Transverse colon (tissue), 4 donors: ENCODE results near the gene TRRAP. TPM values are rescaled to one million over a fixed set of nuclear protein-coding genes. Genes with fewer than 3 reads are reported as not detected.
"Not testable (repeated sequence)": the region's sequence is repeated elsewhere in the genome, so short reads cannot be mapped to it uniquely, and the experiment has no call there.

ENCODE experiments used
- DNase-seq: peaks from one replicate; pipeline ENCODE4 v3.0.0-alpha.2; 2019
- H3K27ac ChIP-seq, 4 donors: fragments of 200-600 bp; sonication (generic); 2 replicates each; pipeline ENCODE4 v1.5.1; 2016 to 2018; ENCODE audit warnings: inconsistent platforms in 4 of 4
- H3K27me3 ChIP-seq: fragments of 200-600 bp; sonication (generic); 2 replicates; pipeline ENCODE4 v1.5.1; 2017; ENCODE audit warnings: inconsistent platforms
- H3K36me3 ChIP-seq, 4 donors: fragments of 200-600 bp; sonication (generic); 2 replicates each; pipeline ENCODE4 v1.5.1; 2017 to 2019; ENCODE audit warnings: inconsistent platforms in 4 of 4
- H3K4me1 ChIP-seq, 4 donors: fragments of 200-600 bp; sonication (generic); 2 replicates each; pipeline ENCODE4 v1.5.1; 2017 to 2020; ENCODE audit warnings: inconsistent platforms in 4 of 4
- H3K4me3 ChIP-seq, 4 donors: fragments of 200-600 bp; sonication (generic); 1 replicate in 1 of 4; 2 replicates in 3 of 4; pipeline versions ENCODE4 v1.5.1 to v1.6.1; 2017 to 2019; ENCODE audit warnings: inconsistent platforms in 4 of 4
- H3K9me3 ChIP-seq, 2 donors: fragments of 200-600 bp; sonication (generic); 2 replicates each; pipeline ENCODE4 v1.5.1; 2017 to 2019; ENCODE audit warnings: inconsistent platforms in 2 of 2
- CTCF ChIP-seq, 5 experiments: fragments of 200-600 bp in 3 of 5; fragments of 450-650 bp in 2 of 5; sonication (generic) in 3 of 5; IDR thresholded peaks; 1 replicate in 2 of 5; 2 replicates in 3 of 5; pipeline ENCODE4 v1.5.1; 2016 to 2017; ENCODE audit warnings: antibody characterized with exemption in 5 of 5, inconsistent platforms in 3 of 5, mild to moderate bottlenecking in 2 of 5, moderate library complexity in 1 of 5
- EP300 ChIP-seq: sonication (generic); formaldehyde crosslinking; IDR thresholded peaks from one replicate; pipeline ENCODE4 v1.6.1; 2017; ENCODE audit warnings: antibody characterized with exemption, low read depth
- POLR2A ChIP-seq: fragments of 450-650 bp; IDR thresholded peaks from one replicate; pipeline ENCODE4 v1.6.1; 2016; ENCODE audit warnings: antibody characterized with exemption, mild to moderate bottlenecking, moderate library complexity
- POLR2AphosphoS5 ChIP-seq, 3 donors: sonication (generic); formaldehyde crosslinking; IDR thresholded peaks; one replicate each; pipeline ENCODE4 v1.6.1; 2016; ENCODE audit warnings: antibody characterized with exemption in 3 of 3
- WGBS, 2 donors: methylation state at CpG; one replicate each; pipeline ENCODE4 v1.1.5; 2018; ENCODE audit warnings: low coverage in 1 of 2; 5-methylcytosine and 5-hydroxymethylcytosine counted together
- in situ Hi-C, 4 donors: fragments of 200-750 bp; cut with MboI; loops; one replicate each; pipeline versions ENCODE4 v1.15.0 to v1.15.1; 2017; ENCODE audit warnings: low sequenced_read_pairs in 3 of 4, low pct_ligation_motif_present in 1 of 4, low pct_unique_long_range_greater_than_20kb in 1 of 4
- intact Hi-C: fragments of 100-400 bp; cut with DNase I; formaldehyde crosslinking; loops from one replicate; pipeline ENCODE4 v1.15.1; 2023; ENCODE audit warnings: low total_unique reads
- total RNA-seq, 4 donors: library from RNA; depleted of rRNA; stranded (reverse); fragments of >200 nt; gene quantifications; one replicate each; pipeline ENCODE4 v1.1.0, GENCODE V29; 2016

TRRAP gene
- total RNA-seq, 4 donors from 2014 or later: 27.3 to 73.3 (median 38.0) TPM

- in situ Hi-C loops: loop anchor here in 3 of 4 donors (5.0 to 10.0 kb wide), 3 partner anchors 103 to 273 kb away; partner anchors contain the start of gene SMURF1 (in 1 of the 3)
- no peak overlapping the region for H3K4me3 ChIP-seq
- peaks cover 10 to 33% (median 20%) of the 10 kb centered on the region in 4 donors for H3K4me1 ChIP-seq
- DNase-seq: peak; percentile 55
- 58% methylated on average over 11 of the region's 11 CpGs; no CpG with 5 or more reads in 1 of the 2 donors for WGBS, 2 donors
- H3K9me3 ChIP-seq: no peaks in the 10 kb centered on the region
- no peaks in the 10 kb centered on the region for H3K27me3 ChIP-seq
- H3K27ac ChIP-seq: peak overlapping the region; percentile 54 to 77 (median 71)
- H3K36me3 ChIP-seq: peaks cover 0 to 39% (median 18%) of the 10 kb centered on the region in 4 donors
- intact Hi-C loops: loop anchor here (2.0 kb wide), 1 partner anchor 271 kb away; no protein-coding TSS in a partner anchor
- TF ChIP-seq POLR2AphosphoS5 (IDR thresholded peaks at IDR 0.05) (peak in 2 of 3 donors; percentile 63 to 78), CTCF (IDR thresholded peaks at IDR 0.05) (peak in 3 of 5 experiments; percentile 11 to 56 (median 45)), POLR2A (no peak)
These were observed 163.2 kb downstream of the TRRAP start for GRCh38 chr7:99041526-99041925.

GRCh38 chr7:99042957-99043356 is 164.6 kb downstream of the TRRAP start:
- no peak for TF ChIP-seq POLR2A
- TF ChIP-seq EP300: no peak
- TF ChIP-seq CTCF (IDR thresholded peaks at IDR 0.05): no peak
- TF ChIP-seq POLR2AphosphoS5 (IDR thresholded peaks at IDR 0.05): no peak
- H3K4me3 ChIP-seq: no peak overlapping the region
- DNase-seq: no peak
- H3K27ac ChIP-seq: peak overlapping the region; percentile 8 to 77 (median 63)
- in situ Hi-C loops: loop anchor here in 3 of 4 donors (5.0 to 10.0 kb wide), 3 partner anchors 102 to 272 kb away; partner anchors contain the start of gene SMURF1 (in 1 of the 3)
- no peaks in the 10 kb centered on the region for H3K27me3 ChIP-seq
- WGBS, 2 donors: 61 to 65% methylated on average over 4 to 5 of the region's 5 CpGs
- intact Hi-C loops: no loop called here
- peaks cover 10 to 33% (median 20%) of the 10 kb centered on the region in 4 donors for H3K4me1 ChIP-seq
- H3K9me3 ChIP-seq: no peaks in the 10 kb centered on the region
- H3K36me3 ChIP-seq: peaks cover 0 to 40% (median 19%) of the 10 kb centered on the region in 4 donors

- H3K4me1 ChIP-seq: peaks cover 10 to 33% (median 20%) of the 10 kb centered on the region in 4 donors
- in situ Hi-C loops: loop anchor here in 3 of 4 donors (5.0 to 10.0 kb wide), 3 partner anchors 100 to 270 kb away; partner anchors contain the start of gene SMURF1 (in 1 of the 3)
- 93 to 100% methylated on average over 2 to 3 of the region's 3 CpGs for WGBS, 2 donors
- H3K4me3 ChIP-seq, H3K27ac ChIP-seq, H3K27me3 ChIP-seq, H3K9me3 ChIP-seq, intact Hi-C loops, DNase-seq: not testable (repeated sequence)
- peaks cover 0 to 53% (median 22%) of the 10 kb centered on the region in 4 donors for H3K36me3 ChIP-seq
These were observed 166.5 kb downstream of the TRRAP start for GRCh38 chr7:99044858-99045257.

GRCh38 chr7:99046262-99046661 is 167.9 kb downstream of the TRRAP start:
- DNase-seq, H3K27ac ChIP-seq, H3K4me3 ChIP-seq, intact Hi-C loops, H3K9me3 ChIP-seq, H3K27me3 ChIP-seq: not testable (repeated sequence)
- peaks cover 0 to 53% (median 26%) of the 10 kb centered on the region in 4 donors for H3K36me3 ChIP-seq
- in situ Hi-C loops: loop anchor here in 2 of 4 donors (10.0 kb wide), 2 partner anchors 99 to 269 kb away; partner anchors contain the start of gene SMURF1 (in 1 of the 2)
- 64 to 87% methylated on average over 5 to 14 of the region's 14 CpGs for WGBS, 2 donors
- peaks cover 3 to 21% (median 12%) of the 10 kb centered on the region in 4 donors for H3K4me1 ChIP-seq

- no peaks in the 10 kb centered on the region for H3K27me3 ChIP-seq
- H3K9me3 ChIP-seq: no peaks in the 10 kb centered on the region
- 85 to 92% methylated on average over 4 to 8 of the region's 8 CpGs for WGBS, 2 donors
- TF ChIP-seq EP300: no peak
- TF ChIP-seq POLR2AphosphoS5 (IDR thresholded peaks at IDR 0.05): no peak
- no peak for TF ChIP-seq POLR2A
- no peak for TF ChIP-seq CTCF (IDR thresholded peaks at IDR 0.05)
- intact Hi-C loops: no loop called here
- no peak for DNase-seq
- peaks cover 0 to 16% (median 9%) of the 10 kb centered on the region in 4 donors for H3K4me1 ChIP-seq
- H3K36me3 ChIP-seq: peaks cover 0 to 57% (median 27%) of the 10 kb centered on the region in 4 donors
- H3K4me3 ChIP-seq: no peak overlapping the region
- in situ Hi-C loops: loop anchor here in 2 of 4 donors (10.0 kb wide), 2 partner anchors 98 to 268 kb away; partner anchors contain the start of gene SMURF1 (in 1 of the 2)
- no peak overlapping the region for H3K27ac ChIP-seq
These were observed 168.4 kb downstream of the TRRAP start for GRCh38 chr7:99046722-99047121.
